GM18868 (cell line): Measurements from ENCODE around the gene RSBN1L.
"Not testable (repeated sequence)": the region's sequence is repeated elsewhere in the genome, so short reads cannot be mapped to it uniquely, and the experiment has no call there.

Experiments
- ATAC-seq: cut with Tn5 transposase; IDR thresholded peaks from one replicate; pipeline ENCODE4 v1.9.1; 2021; ENCODE audit warnings: mild to moderate bottlenecking, moderate library complexity; ENCODE audit not compliant: unreplicated experiment

The RSBN1L gene

GRCh38 chr7:77687100-77687746 is 9.0 kb upstream of the RSBN1L start:
- ATAC-seq = no peak

GRCh38 chr7:77687747-77688144 is 8.5 kb upstream of the RSBN1L start:
- peak; percentile 48 for ATAC-seq

GRCh38 chr7:77690289-77690688 is 6.0 kb upstream of the RSBN1L start:
- no peak for ATAC-seq

- no peak for ATAC-seq
Measured at GRCh38 chr7:77691892-77692491, 4.3 kb upstream of the RSBN1L start.

- no peak for ATAC-seq
Measured at GRCh38 chr7:77693830-77694583, 2.3 kb upstream of the RSBN1L start.

GRCh38 chr7:77696643-77697534 is 630 bp downstream of the RSBN1L start:
- peak; percentile 15 for ATAC-seq

GRCh38 chr7:77697535-77697831 is 1.2 kb downstream of the RSBN1L start:
- ATAC-seq = no peak

GRCh38 chr7:77698042-77698625 is 1.9 kb downstream of the RSBN1L start:
- no peak for ATAC-seq

- ATAC-seq = peak; percentile 49
Measured at GRCh38 chr7:77699056-77699455, 2.8 kb downstream of the RSBN1L start.

GRCh38 chr7:77702513-77702912 is 6.3 kb downstream of the RSBN1L start:
- ATAC-seq = no peak

- ATAC-seq = no peak
Measured at GRCh38 chr7:77702968-77703472, 6.8 kb downstream of the RSBN1L start.

- ATAC-seq = not testable (repeated sequence)
Measured at GRCh38 chr7:77703669-77704068, 7.4 kb downstream of the RSBN1L start.

- ATAC-seq = no peak
Measured at GRCh38 chr7:77707504-77707992, 11.3 kb downstream of the RSBN1L start.

GRCh38 chr7:77710067-77710466 is 13.8 kb downstream of the RSBN1L start:
- no peak for ATAC-seq

- no peak for ATAC-seq
Measured at GRCh38 chr7:77710861-77711260, 14.6 kb downstream of the RSBN1L start.

GRCh38 chr7:77714195-77714594 is 17.9 kb downstream of the RSBN1L start:
- no peak for ATAC-seq

GRCh38 chr7:77714931-77715330 is 18.7 kb downstream of the RSBN1L start:
- not testable (repeated sequence) for ATAC-seq

GRCh38 chr7:77716804-77717203 is 20.5 kb downstream of the RSBN1L start:
- no peak for ATAC-seq

- ATAC-seq = not testable (repeated sequence)
Measured at GRCh38 chr7:77717566-77717965, 21.3 kb downstream of the RSBN1L start.

GRCh38 chr7:77727527-77727926 is 31.3 kb downstream of the RSBN1L start:
- no peak for ATAC-seq
